Neural cell (in vitro differentiated cells): ENCODE results near the gene AGPAT3.

Experiments used
- EP300 ChIP-seq: fragments of 450-650 bp; conservative IDR thresholded peaks from 2 replicates; pipeline ENCODE4 v1.6.1; 2014; ENCODE audit warnings: antibody characterized with exemption, mild to moderate bottlenecking, moderate library complexity; ENCODE audit not compliant: poor library complexity, severe bottlenecking
- MXI1 ChIP-seq: fragments of 450-650 bp; conservative IDR thresholded peaks from 2 replicates; pipeline ENCODE4 v1.6.1; 2014; ENCODE audit warnings: antibody characterized with exemption, mild to moderate bottlenecking; ENCODE audit not compliant: poor library complexity, severe bottlenecking
- POLR2AphosphoS5 ChIP-seq: IDR thresholded peaks from 2 replicates; pipeline ENCODE4 v1.6.1; 2012
- RAD21 ChIP-seq: fragments of 450-650 bp; conservative IDR thresholded peaks from 2 replicates; pipeline ENCODE4 v1.6.1; 2014; ENCODE audit warnings: antibody characterized with exemption, mild to moderate bottlenecking, moderate library complexity
- TF ChIP-seq, protein P1 (sequence below): fragments of 450-650 bp; IDR thresholded peaks from 2 replicates; pipeline ENCODE4 v1.5.1; 2014; ENCODE audit warnings: antibody characterized with exemption, mild to moderate bottlenecking, moderate library complexity; ENCODE audit not compliant: poor library complexity, severe bottlenecking

DNA sequence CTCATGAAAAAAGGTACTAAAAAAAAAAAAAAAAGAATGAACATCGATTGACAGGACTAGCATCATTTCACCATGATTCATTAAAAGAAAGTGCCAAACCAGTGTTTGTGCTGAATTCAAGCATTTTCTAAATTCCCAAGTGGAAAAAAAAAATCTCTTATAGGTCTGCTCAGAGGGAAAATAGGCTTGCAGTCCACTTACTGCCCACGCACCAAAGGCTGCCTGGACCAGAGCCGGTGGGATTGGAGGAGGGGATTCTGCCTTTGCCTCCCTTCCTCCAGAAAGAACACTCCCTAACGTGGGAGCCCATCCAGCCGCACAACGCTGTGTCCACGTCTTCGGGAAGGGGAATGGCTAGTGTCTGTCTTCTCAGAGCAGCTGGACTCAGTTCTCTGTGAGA, 141.6 kb downstream of the AGPAT3 start:
- TF ChIP-seq EP300 (no peak), POLR2AphosphoS5 (no peak), MXI1 (no peak), RAD21 (no peak)
- TF ChIP-seq, protein P1, sequence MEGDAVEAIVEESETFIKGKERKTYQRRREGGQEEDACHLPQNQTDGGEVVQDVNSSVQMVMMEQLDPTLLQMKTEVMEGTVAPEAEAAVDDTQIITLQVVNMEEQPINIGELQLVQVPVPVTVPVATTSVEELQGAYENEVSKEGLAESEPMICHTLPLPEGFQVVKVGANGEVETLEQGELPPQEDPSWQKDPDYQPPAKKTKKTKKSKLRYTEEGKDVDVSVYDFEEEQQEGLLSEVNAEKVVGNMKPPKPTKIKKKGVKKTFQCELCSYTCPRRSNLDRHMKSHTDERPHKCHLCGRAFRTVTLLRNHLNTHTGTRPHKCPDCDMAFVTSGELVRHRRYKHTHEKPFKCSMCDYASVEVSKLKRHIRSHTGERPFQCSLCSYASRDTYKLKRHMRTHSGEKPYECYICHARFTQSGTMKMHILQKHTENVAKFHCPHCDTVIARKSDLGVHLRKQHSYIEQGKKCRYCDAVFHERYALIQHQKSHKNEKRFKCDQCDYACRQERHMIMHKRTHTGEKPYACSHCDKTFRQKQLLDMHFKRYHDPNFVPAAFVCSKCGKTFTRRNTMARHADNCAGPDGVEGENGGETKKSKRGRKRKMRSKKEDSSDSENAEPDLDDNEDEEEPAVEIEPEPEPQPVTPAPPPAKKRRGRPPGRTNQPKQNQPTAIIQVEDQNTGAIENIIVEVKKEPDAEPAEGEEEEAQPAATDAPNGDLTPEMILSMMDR: no peak
